Liver (tissue), 9 donors: ENCODE data around the gene BNC2. TPM values are rescaled to one million over a fixed set of nuclear protein-coding genes. Genes with fewer than 3 reads are reported as not detected.

Source experiments
- DNase-seq: peaks from one replicate; pipeline ENCODE4 v3.0.0-alpha.2; 2017; ENCODE audit warnings: low spot score
- H3K27ac ChIP-seq, 2 donors: one replicate each; pipeline ENCODE4 v1.7.0; 2013; ENCODE audit warnings: inconsistent platforms in 2 of 2, low read length in 2 of 2, control low read depth in 1 of 2, low read depth in 1 of 2, mild to moderate bottlenecking in 1 of 2
- H3K27me3 ChIP-seq, 4 donors: one replicate each; pipeline versions ENCODE4 v1.6.1 to v1.7.0; 2013; ENCODE audit warnings: low read length in 3 of 4, inconsistent platforms in 1 of 4, mild to moderate bottlenecking in 1 of 4, moderate library complexity in 1 of 4; ENCODE audit not compliant: control insufficient read depth in 4 of 4, insufficient read depth in 4 of 4
- H3K36me3 ChIP-seq, 4 donors: one replicate each; pipeline versions ENCODE4 v1.6.1 to v1.7.0; 2013; ENCODE audit warnings: low read length in 3 of 4, mild to moderate bottlenecking in 3 of 4, low read depth in 1 of 4, moderate library complexity in 1 of 4; ENCODE audit not compliant: control insufficient read depth in 4 of 4, insufficient read depth in 3 of 4
- H3K4me1 ChIP-seq, 4 donors: one replicate each; pipeline versions ENCODE4 v1.6.1 to v1.7.0; 2013; ENCODE audit warnings: low read length in 3 of 4, mild to moderate bottlenecking in 3 of 4, moderate library complexity in 1 of 4; ENCODE audit not compliant: control insufficient read depth in 4 of 4, insufficient read depth in 4 of 4
- H3K4me3 ChIP-seq, 3 donors: one replicate each; pipeline versions ENCODE4 v1.6.1 to v1.7.0; 2013; ENCODE audit warnings: low read length in 3 of 3, control low read depth in 1 of 3, low read depth in 1 of 3, mild to moderate bottlenecking in 1 of 3
- H3K9ac ChIP-seq, 2 donors: one replicate each; pipeline ENCODE4 v1.7.0; 2013; ENCODE audit warnings: low read length in 2 of 2, mild to moderate bottlenecking in 2 of 2, moderate library complexity in 2 of 2, control low read depth in 1 of 2, low read depth in 1 of 2
- H3K9me3 ChIP-seq, 4 donors: one replicate each; pipeline versions ENCODE4 v1.6.1 to v1.7.0; 2013; ENCODE audit warnings: low read length in 3 of 4; ENCODE audit not compliant: control insufficient read depth in 4 of 4
- CTCF ChIP-seq: fragments of 150-350 bp; IDR thresholded peaks from 2 replicates; pipeline ENCODE4 v1.5.1; 2017; ENCODE audit warnings: improper control_type of control experiment, low read depth, low read length; ENCODE audit not compliant: missing input control
- EGR1 ChIP-seq, 2 donors: IDR thresholded peaks; 2 replicates each; pipeline ENCODE4 v1.6.1; 2016 to 2018; ENCODE audit warnings: antibody characterized with exemption in 2 of 2, low read depth in 2 of 2
- FOXA1 ChIP-seq: IDR thresholded peaks from 2 replicates; pipeline ENCODE4 v1.6.1; 2016; ENCODE audit warnings: antibody characterized with exemption
- FOXA2 ChIP-seq: IDR thresholded peaks from 2 replicates; pipeline ENCODE4 v1.6.1; 2016; ENCODE audit warnings: antibody characterized with exemption
- GABPA ChIP-seq, 2 donors: IDR thresholded peaks in 1 of 2; conservative IDR thresholded peaks in 1 of 2; 2 replicates each; pipeline ENCODE4 v1.6.1; 2016; ENCODE audit warnings: antibody characterized with exemption in 2 of 2, mild to moderate bottlenecking in 1 of 2, moderate library complexity in 1 of 2
- HNF4A ChIP-seq, 2 donors: conservative IDR thresholded peaks; 2 replicates each; pipeline ENCODE4 v1.6.1; 2016; ENCODE audit warnings: antibody characterized with exemption in 2 of 2, mild to moderate bottlenecking in 2 of 2
- HNF4G ChIP-seq: IDR thresholded peaks from 2 replicates; pipeline ENCODE4 v1.6.1; 2016; ENCODE audit warnings: antibody characterized with exemption
- NR2F2 ChIP-seq: IDR thresholded peaks from 2 replicates; pipeline ENCODE4 v1.6.1; 2016; ENCODE audit warnings: antibody characterized with exemption
- RAD21 ChIP-seq, 2 donors: IDR thresholded peaks; 2 replicates each; pipeline ENCODE4 v1.6.1; 2016; ENCODE audit warnings: antibody characterized with exemption in 2 of 2, mild to moderate bottlenecking in 2 of 2
- REST ChIP-seq: IDR thresholded peaks from 2 replicates; pipeline ENCODE4 v1.6.1; 2016; ENCODE audit warnings: antibody characterized with exemption, mild to moderate bottlenecking
- SP1 ChIP-seq: IDR thresholded peaks from 2 replicates; pipeline ENCODE4 v1.6.1; 2018; ENCODE audit warnings: antibody characterized with exemption, mild to moderate bottlenecking
- TAF1 ChIP-seq: conservative IDR thresholded peaks from 2 replicates; pipeline ENCODE4 v1.6.1; 2016; ENCODE audit warnings: antibody characterized with exemption, mild to moderate bottlenecking
- YY1 ChIP-seq: IDR thresholded peaks from 2 replicates; pipeline ENCODE4 v1.6.1; 2016; ENCODE audit warnings: antibody characterized with exemption, mild to moderate bottlenecking
- WGBS: extraction: QIAGEN DNeasy Blood & Tissue Kit; methylation state at CpG from one replicate; pipeline ENCODE4 v1.1.7; 2013; 5-methylcytosine and 5-hydroxymethylcytosine counted together
- polyA plus RNA-seq, 2 donors: library from polyadenylated mRNA; stranded (reverse) in 1 of 2; unstranded in 1 of 2; fragments of 200-250 nt in 1 of 2; fragments of >200 nt in 1 of 2; fragmentation: Nextera tagmentation in 1 of 2; extraction: Ambion mirVana in 1 of 2; gene quantifications; one replicate each; pipeline versions ENCODE4 v1.2.1 to v1.2.3, GENCODE V29; 2013 to 2015
- total RNA-seq, 2 donors: library from RNA; depleted of rRNA; stranded (reverse); fragments of >200 nt; gene quantifications; one replicate each; pipeline ENCODE4 v1.2.3, GENCODE V29; 2014
- TF ChIP-seq, protein P1 (sequence below): IDR thresholded peaks from 2 replicates; pipeline ENCODE4 v1.6.1; 2016; ENCODE audit warnings: antibody characterized with exemption
- TF ChIP-seq, protein P2 (sequence below): IDR thresholded peaks from 2 replicates; pipeline ENCODE4 v1.6.1; 2016; ENCODE audit warnings: antibody characterized with exemption
- TF ChIP-seq, protein P3 (sequence below): IDR thresholded peaks from 2 replicates; pipeline ENCODE4 v1.6.1; 2016; ENCODE audit warnings: antibody characterized with exemption
- donor health status: healthy.
- donor health status: healthy.
- donor health status: healthy.
- donor health status: healthy.
- donor health status: healthy.

Gene BNC2
- total and polyA plus RNA-seq, 4 donors, result 0.07 to 0.67 (median 0.08) TPM

DNA sequence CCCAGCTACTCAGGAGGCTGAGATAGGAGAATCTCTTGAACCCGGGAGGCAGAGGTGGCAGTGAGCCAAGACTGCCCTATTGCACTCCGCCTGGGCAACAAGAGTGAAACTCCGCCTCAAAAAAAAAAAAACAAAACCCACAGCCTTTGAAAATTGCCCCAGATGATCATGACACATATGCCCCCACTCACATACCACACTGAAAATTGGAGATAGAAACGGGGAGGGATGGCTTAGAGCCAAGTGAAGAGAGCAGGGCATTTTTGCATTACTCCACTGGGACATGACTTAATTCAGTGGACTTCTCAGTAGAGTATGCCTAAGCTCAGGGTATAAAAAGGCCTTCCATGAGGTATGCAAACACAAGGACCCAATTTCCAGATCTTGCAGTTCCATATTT is 309.3 kb downstream of the BNC2 start:
- TF ChIP-seq GABPA (IDR thresholded peaks at IDR 0.05 in 1 of 2, conservative IDR thresholded peaks at IDR 0.05 in 1 of 2) (no peak), NR2F2 (no peak), HNF4G (no peak), REST (no peak), TAF1 (no peak), SP1 (no peak), FOXA1 (no peak), CTCF (no peak), YY1 (no peak), HNF4A (conservative IDR thresholded peaks at IDR 0.05) (no peak), EGR1 (IDR thresholded peaks at IDR 0.05; ENCODE audit: low read depth in 2 of 2) (no peak), RAD21 (IDR thresholded peaks at IDR 0.05) (no peak), FOXA2 (no peak)
- TF ChIP-seq, protein P1, sequence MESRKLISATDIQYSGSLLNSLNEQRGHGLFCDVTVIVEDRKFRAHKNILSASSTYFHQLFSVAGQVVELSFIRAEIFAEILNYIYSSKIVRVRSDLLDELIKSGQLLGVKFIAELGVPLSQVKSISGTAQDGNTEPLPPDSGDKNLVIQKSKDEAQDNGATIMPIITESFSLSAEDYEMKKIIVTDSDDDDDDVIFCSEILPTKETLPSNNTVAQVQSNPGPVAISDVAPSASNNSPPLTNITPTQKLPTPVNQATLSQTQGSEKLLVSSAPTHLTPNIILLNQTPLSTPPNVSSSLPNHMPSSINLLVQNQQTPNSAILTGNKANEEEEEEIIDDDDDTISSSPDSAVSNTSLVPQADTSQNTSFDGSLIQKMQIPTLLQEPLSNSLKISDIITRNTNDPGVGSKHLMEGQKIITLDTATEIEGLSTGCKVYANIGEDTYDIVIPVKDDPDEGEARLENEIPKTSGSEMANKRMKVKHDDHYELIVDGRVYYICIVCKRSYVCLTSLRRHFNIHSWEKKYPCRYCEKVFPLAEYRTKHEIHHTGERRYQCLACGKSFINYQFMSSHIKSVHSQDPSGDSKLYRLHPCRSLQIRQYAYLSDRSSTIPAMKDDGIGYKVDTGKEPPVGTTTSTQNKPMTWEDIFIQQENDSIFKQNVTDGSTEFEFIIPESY, result no peak
- TF ChIP-seq, protein P2, sequence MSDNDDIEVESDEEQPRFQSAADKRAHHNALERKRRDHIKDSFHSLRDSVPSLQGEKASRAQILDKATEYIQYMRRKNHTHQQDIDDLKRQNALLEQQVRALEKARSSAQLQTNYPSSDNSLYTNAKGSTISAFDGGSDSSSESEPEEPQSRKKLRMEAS, result no peak
- TF ChIP-seq, protein P3, sequence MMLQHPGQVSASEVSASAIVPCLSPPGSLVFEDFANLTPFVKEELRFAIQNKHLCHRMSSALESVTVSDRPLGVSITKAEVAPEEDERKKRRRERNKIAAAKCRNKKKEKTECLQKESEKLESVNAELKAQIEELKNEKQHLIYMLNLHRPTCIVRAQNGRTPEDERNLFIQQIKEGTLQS, result no peak
- WGBS, result 82% methylated on average over 4 of the region's 4 CpGs
- H3K27me3 ChIP-seq, result no peaks in the 10 kb centered on the region
- H3K9ac ChIP-seq, result no peak overlapping the region
- DNase-seq, result no peak
- no peaks in the 10 kb centered on the region for H3K36me3 ChIP-seq
- H3K4me1 ChIP-seq, result peaks cover 3 to 10% (median 5%) of the 10 kb centered on the region in 4 donors
- H3K27ac ChIP-seq, result no peak overlapping the region
- H3K9me3 ChIP-seq, result no peaks in the 10 kb centered on the region
- H3K4me3 ChIP-seq, result no peak overlapping the region
